Stimulated activated naive CD8-positive, alpha-beta T cell treated with anti-CD3 and anti-CD28 coated beads, Interleukin-15, amount 100 ng/mL, for 72 hours (primary cell): ENCODE measurements around the gene TMPRSS3.

Experiments used
- ATAC-seq: fragments of 150-1000 bp; cut with Tn5 transposase; 2 replicates; pipeline ENCODE4 v1.10.0; 2021; ENCODE audit warnings: mild to moderate bottlenecking, moderate library complexity
- DNase-seq, 2 donors: peaks; one replicate each; pipeline ENCODE4 v3.0.0; 2021 to 2022
- H3K27ac Mint-ChIP-seq, 2 donors: one replicate each; pipeline ENCODE4 v1.8.0; 2022; ENCODE audit warnings: mild to moderate bottlenecking in 2 of 2, mixed read lengths in 2 of 2, moderate library complexity in 2 of 2
- H3K27me3 Mint-ChIP-seq: one replicate; pipeline ENCODE4 v1.8.0; 2022; ENCODE audit warnings: mixed read lengths
- H3K4me1 Mint-ChIP-seq: one replicate; pipeline ENCODE4 v1.8.0; 2022; ENCODE audit warnings: mild to moderate bottlenecking, mixed read lengths
- H3K4me3 Mint-ChIP-seq, 2 donors: one replicate each; pipeline ENCODE4 v1.8.0; 2022; ENCODE audit warnings: mild to moderate bottlenecking in 2 of 2, mixed read lengths in 2 of 2, moderate library complexity in 1 of 2
- H3K9me3 Mint-ChIP-seq, 2 donors: one replicate each; pipeline ENCODE4 v1.8.0; 2022; ENCODE audit warnings: mixed read lengths in 2 of 2

The TMPRSS3 gene

GRCh38 chr21:42433946-42434551 is 38.2 kb upstream of the TMPRSS3 start:
- peaks cover 0 to 28% of the 10 kb centered on the region in 2 donors for H3K9me3 Mint-ChIP-seq
- no peak overlapping the region for H3K4me3 Mint-ChIP-seq
- DNase-seq (no peak), ATAC-seq (peak; percentile 75)
- peak overlapping the region in 1 of 2 donors; percentile 69 for H3K27ac Mint-ChIP-seq
- no peaks in the 10 kb centered on the region for H3K27me3 Mint-ChIP-seq
- peaks cover 72% of the 10 kb centered on the region for H3K4me1 Mint-ChIP-seq

- H3K9me3 Mint-ChIP-seq = peaks cover 0 to 28% of the 10 kb centered on the region in 2 donors
- H3K4me1 Mint-ChIP-seq = peaks cover 66% of the 10 kb centered on the region
- no peak overlapping the region for H3K27ac Mint-ChIP-seq
- no peak for DNase-seq
- no peaks in the 10 kb centered on the region for H3K27me3 Mint-ChIP-seq
- H3K4me3 Mint-ChIP-seq = no peak overlapping the region
- ATAC-seq = no peak
Measured at GRCh38 chr21:42432695-42433094, 36.8 kb upstream of the TMPRSS3 start.

- DNase-seq = no peak
- Mint-ChIP-seq H3K9me3 (peaks cover 0 to 28% of the 10 kb centered on the region in 2 donors), H3K27me3 (no peaks in the 10 kb centered on the region), H3K4me3 (no peak overlapping the region), H3K4me1 (peaks cover 69% of the 10 kb centered on the region), H3K27ac (no peak overlapping the region)
- ATAC-seq = no peak
Measured at GRCh38 chr21:42431196-42431595, 35.3 kb upstream of the TMPRSS3 start.

- Mint-ChIP-seq H3K4me1 (peaks cover 68% of the 10 kb centered on the region), H3K27me3 (no peaks in the 10 kb centered on the region)
- no peak for ATAC-seq
Measured at GRCh38 chr21:42430521-42430920, 34.7 kb upstream of the TMPRSS3 start.

GRCh38 chr21:42429856-42430255 is 34.0 kb upstream of the TMPRSS3 start:
- H3K9me3 Mint-ChIP-seq = peaks cover 0 to 22% of the 10 kb centered on the region in 2 donors
- no peaks in the 10 kb centered on the region for H3K27me3 Mint-ChIP-seq
- H3K4me3 Mint-ChIP-seq = no peak overlapping the region
- H3K27ac Mint-ChIP-seq = no peak overlapping the region
- ATAC-seq = no peak
- peaks cover 68% of the 10 kb centered on the region for H3K4me1 Mint-ChIP-seq
- DNase-seq = no peak

More at GRCh38 chr21:42430521-42430920, 34.7 kb upstream of the TMPRSS3 start:
- no peak overlapping the region for H3K27ac Mint-ChIP-seq
- no peak for DNase-seq
- peaks cover 0 to 28% of the 10 kb centered on the region in 2 donors for H3K9me3 Mint-ChIP-seq
- H3K4me3 Mint-ChIP-seq = no peak overlapping the region

GRCh38 chr21:42429021-42429420 is 33.2 kb upstream of the TMPRSS3 start:
- no peaks in the 10 kb centered on the region for H3K27me3 Mint-ChIP-seq
- no peak overlapping the region for H3K27ac Mint-ChIP-seq
- peaks cover 68% of the 10 kb centered on the region for H3K4me1 Mint-ChIP-seq
- no peak for ATAC-seq
- H3K4me3 Mint-ChIP-seq = no peak overlapping the region
- no peak for DNase-seq
- peaks cover 0 to 16% of the 10 kb centered on the region in 2 donors for H3K9me3 Mint-ChIP-seq

- H3K27me3 Mint-ChIP-seq = no peaks in the 10 kb centered on the region
- H3K4me3 Mint-ChIP-seq = no peak overlapping the region
- peaks cover 68% of the 10 kb centered on the region for H3K4me1 Mint-ChIP-seq
- DNase-seq = no peak
- ATAC-seq = no peak
- no peak overlapping the region for H3K27ac Mint-ChIP-seq
- H3K9me3 Mint-ChIP-seq = peaks cover 0 to 16% of the 10 kb centered on the region in 2 donors
Measured at GRCh38 chr21:42427809-42428419, 32.1 kb upstream of the TMPRSS3 start.

- Mint-ChIP-seq H3K27ac (no peak overlapping the region), H3K4me1 (peaks cover 71% of the 10 kb centered on the region), H3K9me3 (peaks cover 0 to 8% of the 10 kb centered on the region in 2 donors), H3K27me3 (no peaks in the 10 kb centered on the region), H3K4me3 (no peak overlapping the region)
- ATAC-seq (no peak), DNase-seq (no peak)
Measured at GRCh38 chr21:42426876-42427480, 31.1 kb upstream of the TMPRSS3 start.

GRCh38 chr21:42426424-42426823 is 30.6 kb upstream of the TMPRSS3 start:
- H3K4me1 Mint-ChIP-seq = peaks cover 74% of the 10 kb centered on the region

GRCh38 chr21:42425591-42425990 is 29.7 kb upstream of the TMPRSS3 start:
- peak; percentile 81 for ATAC-seq
- H3K27ac Mint-ChIP-seq = peak overlapping the region; percentile 81 to 97
- peak in 1 of 2 donors; percentile 46 for DNase-seq
- H3K9me3 Mint-ChIP-seq = no peaks in the 10 kb centered on the region
- no peaks in the 10 kb centered on the region for H3K27me3 Mint-ChIP-seq
- peaks cover 77% of the 10 kb centered on the region for H3K4me1 Mint-ChIP-seq
- peak overlapping the region; percentile 72 to 77 for H3K4me3 Mint-ChIP-seq

More at GRCh38 chr21:42426424-42426823, 30.6 kb upstream of the TMPRSS3 start:
- no peak overlapping the region for H3K4me3 Mint-ChIP-seq
- DNase-seq (no peak), ATAC-seq (no peak)
- peaks cover 0 to 3% of the 10 kb centered on the region in 2 donors for H3K9me3 Mint-ChIP-seq
- H3K27ac Mint-ChIP-seq = no peak overlapping the region
- H3K27me3 Mint-ChIP-seq = no peaks in the 10 kb centered on the region

- Mint-ChIP-seq H3K9me3 (no peaks in the 10 kb centered on the region), H3K4me1 (peaks cover 82% of the 10 kb centered on the region), H3K27me3 (no peaks in the 10 kb centered on the region), H3K27ac (peak overlapping the region; percentile 81 to 97), H3K4me3 (peak overlapping the region; percentile 72 to 77)
- ATAC-seq (peak; percentile 86), DNase-seq (peak; percentile 59 to 80)
Measured at GRCh38 chr21:42424914-42425541, 29.2 kb upstream of the TMPRSS3 start.

- Mint-ChIP-seq H3K4me1 (peaks cover 78% of the 10 kb centered on the region), H3K9me3 (peaks cover 0 to 5% of the 10 kb centered on the region in 2 donors), H3K27me3 (no peaks in the 10 kb centered on the region), H3K27ac (peak overlapping the region; percentile 66 to 78), H3K4me3 (peak overlapping the region; percentile 72 to 77)
- DNase-seq (no peak), ATAC-seq (no peak)
Measured at GRCh38 chr21:42423685-42424084, 27.8 kb upstream of the TMPRSS3 start.

- ATAC-seq = peak; percentile 73
- H3K27ac Mint-ChIP-seq = peak overlapping the region; percentile 66 to 78
- no peaks in the 10 kb centered on the region for H3K27me3 Mint-ChIP-seq
- H3K4me1 Mint-ChIP-seq = peaks cover 76% of the 10 kb centered on the region
- peaks cover 0 to 5% of the 10 kb centered on the region in 2 donors for H3K9me3 Mint-ChIP-seq
- peak overlapping the region; percentile 72 to 77 for H3K4me3 Mint-ChIP-seq
- peak; percentile 64 to 71 for DNase-seq
Measured at GRCh38 chr21:42423197-42423675, 27.4 kb upstream of the TMPRSS3 start.

GRCh38 chr21:42421018-42421793 is 25.4 kb upstream of the TMPRSS3 start:
- H3K27ac Mint-ChIP-seq = peak overlapping the region in 1 of 2 donors; percentile 67
- no peak for DNase-seq

GRCh38 chr21:42419845-42420244 is 24.0 kb upstream of the TMPRSS3 start:
- Mint-ChIP-seq H3K27me3 (no peaks in the 10 kb centered on the region), H3K27ac (no peak overlapping the region), H3K9me3 (peaks cover 4 to 5% of the 10 kb centered on the region in 2 donors), H3K4me1 (peaks cover 47% of the 10 kb centered on the region), H3K4me3 (no peak overlapping the region)
- ATAC-seq (no peak), DNase-seq (no peak)

More at GRCh38 chr21:42421018-42421793, 25.4 kb upstream of the TMPRSS3 start:
- Mint-ChIP-seq H3K4me3 (peak overlapping the region; percentile 30 to 47), H3K4me1 (peaks cover 60% of the 10 kb centered on the region), H3K27me3 (no peaks in the 10 kb centered on the region), H3K9me3 (peaks cover 4 to 5% of the 10 kb centered on the region in 2 donors)
- ATAC-seq = peak; percentile 13
